SK-N-SH (cell line): ENCODE measurements around the gene LTB4R. TPM values are rescaled to one million over a fixed set of nuclear protein-coding genes. Genes with fewer than 3 reads are reported as not detected.

ENCODE experiments used
- CTCF ChIA-PET: fragments of 300-600, 350-600 bp; formaldehyde crosslinking; extraction: SDS; loops from one replicate; lab custom pipeline; 2021; lab: Yijun Ruan, JAX
- POLR2A ChIA-PET: fragments of 350-600 bp; sonication (Branson Sonifier 250); formaldehyde crosslinking; extraction: SDS; loops from one replicate; lab custom pipeline; 2020; ENCODE audit warnings: antibody characterized with exemption, inconsistent platforms; lab: Yijun Ruan, JAX
- DNase-seq: peaks from one replicate; pipeline ENCODE4 v3.0.0; 2012
- H2AFZ ChIP-seq: fragments of 200-600 bp; sonication (generic); 2 replicates; pipeline ENCODE4 v1.8.1; 2016; ENCODE audit warnings: antibody characterized with exemption, mild to moderate bottlenecking, low read depth
- H3F3A ChIP-seq: fragments of 200-600 bp; sonication (generic); replicated peaks from 2 replicates; pipeline ENCODE3; 2016; ENCODE audit warnings: antibody characterized with exemption, mild to moderate bottlenecking; ENCODE audit not compliant: insufficient read depth
- H3K27ac ChIP-seq, 2 experiments: fragments of 200-500 bp in 1 of 2; fragments of 200-600 bp in 1 of 2; sonication (Bioruptor generic) in 1 of 2; sonication (generic), shearing (Covaris generic) in 1 of 2; 2 replicates each; pipeline versions ENCODE4 v1.5.1 to v1.6.1; 2014 to 2016; ENCODE audit warnings: low read depth in 2 of 2, inconsistent platforms in 1 of 2, low read length in 1 of 2, mild to moderate bottlenecking in 1 of 2, mixed read lengths in 1 of 2
- H3K27me3 ChIP-seq: fragments of 200-600 bp; sonication (generic), shearing (Covaris generic); 2 replicates; pipeline ENCODE4 v1.6.1; 2016; ENCODE audit warnings: mixed run types; ENCODE audit not compliant: insufficient read depth
- H3K36me3 ChIP-seq, 2 experiments: fragments of 200-500 bp in 1 of 2; fragments of 200-600 bp in 1 of 2; sonication (Bioruptor generic) in 1 of 2; sonication (generic) in 1 of 2; replicated peaks in 1 of 2; 2 replicates each; pipeline versions ENCODE3 to v1.5.1; 2014 to 2016; ENCODE audit warnings: low read length in 1 of 2, mild to moderate bottlenecking in 1 of 2; ENCODE audit not compliant: insufficient read depth in 2 of 2, control insufficient read depth in 1 of 2
- H3K4me1 ChIP-seq, 2 experiments: fragments of 200-500 bp in 1 of 2; fragments of 200-600 bp in 1 of 2; sonication (Bioruptor generic) in 1 of 2; sonication (generic), shearing (Covaris generic) in 1 of 2; 2 replicates each; pipeline versions ENCODE4 v1.5.1 to v1.6.1; 2014 to 2016; ENCODE audit warnings: low read depth in 1 of 2, low read length in 1 of 2, mixed run types in 1 of 2; ENCODE audit not compliant: insufficient read depth in 2 of 2, control insufficient read depth in 1 of 2
- H3K4me2 ChIP-seq: fragments of 200-600 bp; sonication (generic), shearing (Covaris generic); 2 replicates; pipeline ENCODE4 v1.6.1; 2017; ENCODE audit warnings: mixed run types
- H3K4me3 ChIP-seq, 2 experiments: fragments of 200-500 bp in 1 of 2; fragments of 200-600 bp in 1 of 2; sonication (Bioruptor generic) in 1 of 2; sonication (generic), shearing (Covaris generic) in 1 of 2; 2 replicates each; pipeline versions ENCODE4 v1.5.1 to v1.8.1; 2014 to 2016; ENCODE audit warnings: low read depth in 2 of 2, inconsistent platforms in 1 of 2, low read length in 1 of 2, mild to moderate bottlenecking in 1 of 2, mixed read lengths in 1 of 2, moderate library complexity in 1 of 2
- H3K79me2 ChIP-seq: fragments of 200-600 bp; sonication (generic); 2 replicates; pipeline ENCODE4 v1.8.1; 2017; ENCODE audit warnings: mild to moderate bottlenecking; ENCODE audit not compliant: insufficient read depth
- H3K9ac ChIP-seq: fragments of 200-600 bp; sonication (generic); 2 replicates; pipeline ENCODE4 v1.6.1; 2017; ENCODE audit warnings: mixed run types
- H3K9me2 ChIP-seq: fragments of 200-600 bp; sonication (generic); 2 replicates; pipeline ENCODE4 v1.6.1; 2017; ENCODE audit warnings: mixed run types
- H3K9me3 ChIP-seq: fragments of 200-600 bp; sonication (generic); 2 replicates; pipeline ENCODE4 v1.6.1; 2017; ENCODE audit warnings: mixed run types, mild to moderate bottlenecking, moderate library complexity
- H4K20me1 ChIP-seq: fragments of 200-600 bp; sonication (generic); 2 replicates; pipeline ENCODE4 v1.6.1; 2017; ENCODE audit warnings: mild to moderate bottlenecking, mixed run types; ENCODE audit not compliant: insufficient read depth
- CTCF ChIP-seq: fragments of 200-600 bp; sonication (generic); IDR thresholded peaks from 2 replicates; pipeline ENCODE4 v1.6.1; 2017; ENCODE audit warnings: antibody characterized with exemption, mild to moderate bottlenecking, moderate library complexity
- EP300 ChIP-seq, 2 experiments: IDR thresholded peaks; 2 replicates each; pipeline versions ENCODE4 v1.4.0 to v1.6.1; 2012; ENCODE audit warnings: borderline replicate concordance in 1 of 2, low read depth in 1 of 2, low read length in 1 of 2
- FOXJ3 ChIP-seq: sonication (generic); formaldehyde crosslinking; IDR thresholded peaks from 2 replicates; pipeline ENCODE4 v1.5.1; 2020; ENCODE audit warnings: mild to moderate bottlenecking, missing genetic modification reagents
- FOXM1 ChIP-seq: IDR thresholded peaks from 2 replicates; pipeline ENCODE4 v1.4.0; 2012; ENCODE audit warnings: low read depth, mild to moderate bottlenecking
- GATA2 ChIP-seq: sonication (generic); formaldehyde crosslinking; IDR thresholded peaks from 2 replicates; pipeline ENCODE4 v1.5.0; 2020; ENCODE audit warnings: mild to moderate bottlenecking, missing genetic modification reagents
- JUND ChIP-seq: IDR thresholded peaks from 2 replicates; pipeline ENCODE4 v1.4.0; 2012
- MEF2A ChIP-seq: IDR thresholded peaks from 2 replicates; pipeline ENCODE4 v1.4.0; 2012; ENCODE audit warnings: low read depth, borderline replicate concordance
- NFIC ChIP-seq: IDR thresholded peaks from 2 replicates; pipeline ENCODE4 v1.4.0; 2012; ENCODE audit warnings: borderline replicate concordance
- NRF1 ChIP-seq: IDR thresholded peaks from 2 replicates; pipeline ENCODE4 v1.6.1; 2012; ENCODE audit warnings: low read depth, mild to moderate bottlenecking, low read length
- POLR2AphosphoS5 ChIP-seq: IDR thresholded peaks from 2 replicates; pipeline ENCODE4 v1.6.1; 2012; ENCODE audit warnings: low read depth, low read length
- RCOR1 ChIP-seq: fragments of 150-350 bp; IDR thresholded peaks from 2 replicates; pipeline ENCODE4 v1.6.1; 2017; ENCODE audit warnings: antibody characterized with exemption, low read length
- REST ChIP-seq: IDR thresholded peaks from 2 replicates; pipeline ENCODE4 v1.6.1; 2012; ENCODE audit warnings: mild to moderate bottlenecking, low read depth, low read length, moderate library complexity
- RFX5 ChIP-seq: IDR thresholded peaks from 2 replicates; pipeline ENCODE4 v1.6.1; 2012; ENCODE audit warnings: mild to moderate bottlenecking, improper control_type of control experiment, low read length
- RXRA ChIP-seq: IDR thresholded peaks from 2 replicates; pipeline ENCODE4 v1.4.0; 2012; ENCODE audit warnings: low read depth, mild to moderate bottlenecking, borderline replicate concordance
- SIN3A ChIP-seq: IDR thresholded peaks from 2 replicates; pipeline ENCODE4 v1.6.1; 2012; ENCODE audit warnings: low read depth, mild to moderate bottlenecking, low read length, moderate library complexity, borderline replicate concordance
- TCF12 ChIP-seq: IDR thresholded peaks from 2 replicates; pipeline ENCODE4 v1.4.0; 2012
- TEAD4 ChIP-seq: IDR thresholded peaks from 2 replicates; pipeline ENCODE4 v1.4.0; 2012; ENCODE audit warnings: mild to moderate bottlenecking, borderline replicate concordance; ENCODE audit not compliant: insufficient read depth
- WGBS: methylation state at CpG from one replicate; pipeline ENCODE4 v1.1.6; 2017; ENCODE audit warnings: low lambda C conversion rate; 5-methylcytosine and 5-hydroxymethylcytosine counted together
- polyA plus RNA-seq, 3 experiments: library from polyadenylated mRNA; depleted of rRNA; stranded (reverse); fragments of >200 nt; gene quantifications; 2 replicates each; pipeline ENCODE4 v1.2.3, GENCODE V29; 2012
- TF ChIP-seq, protein P1 (sequence below): IDR thresholded peaks from 2 replicates; pipeline ENCODE4; 2012
- TF ChIP-seq, protein P2 (sequence below): IDR thresholded peaks from 2 replicates; pipeline ENCODE4 v1.4.0; 2012; ENCODE audit warnings: low read depth, borderline replicate concordance
- TF ChIP-seq, protein P3 (sequence below): fragments of 150-350 bp; IDR thresholded peaks from 2 replicates; pipeline ENCODE4 v1.6.1; 2017; ENCODE audit warnings: antibody characterized with exemption, low read length, low read depth, borderline replicate concordance

The LTB4R gene
- polyA plus RNA-seq, 1 of the 3 experiments (the other 2 are of a cell fraction), result 11.9 TPM

GRCh38 chr14:24314377-24315193, 3.3 kb downstream of the LTB4R start:
- Histone ChIP-seq H3K27ac (no peak overlapping the region), H3K4me1 (peaks cover 0 to 8% of the 10 kb centered on the region in 2 experiments; a peak in 1 of 4 replicates), H3K4me2 (no peak overlapping the region), H4K20me1 (no peaks in the 10 kb centered on the region), H3F3A (peaks cover 10% of the 10 kb centered on the region), H3K4me3 (no peak overlapping the region), H3K36me3 (peaks cover 0 to 14% of the 10 kb centered on the region in 2 experiments), H3K27me3 (peaks cover 6% of the 10 kb centered on the region; the same call in 1 of the 2 replicates), H3K79me2 (no peaks in the 10 kb centered on the region), H2AFZ (no peak overlapping the region), H3K9ac (no peak overlapping the region), H3K9me3 (no peaks in the 10 kb centered on the region), H3K9me2 (no peaks in the 10 kb centered on the region)
- WGBS, result 81% methylated on average over 5 of the region's 5 CpGs
- CTCF ChIA-PET, result interaction anchor here (0.9 to 4.1 kb wide), 8 partner anchors 11 to 122 kb away, joined by 3 to 19 read pairs (median 4); partner anchors contain the start of gene TINF2
- POLR2A ChIA-PET, result interaction anchor here (0.6 to 1.1 kb wide), 2 partner anchors 64 to 173 kb away, joined by 3 read pairs; partner anchors contain the start of gene EMC9
- no peak for DNase-seq
- TF ChIP-seq RFX5 (no peak), TCF12 (no peak), FOXJ3 (CRISPR knock-in tag) (no peak), SIN3A (no peak), REST (no peak), RCOR1 (no peak), NFIC (no peak), JUND (no peak), NRF1 (no peak), POLR2AphosphoS5 (no peak), TEAD4 (no peak), GATA2 (CRISPR knock-in tag) (no peak), CTCF (no peak), RXRA (no peak), MEF2A (no peak), FOXM1 (no peak), EP300 (IDR thresholded peaks at IDR 0.05; ENCODE audit: borderline replicate concordance in 1 of 2, low read depth in 1 of 2, low read length in 1 of 2) (no peak)
- TF ChIP-seq, protein P1, sequence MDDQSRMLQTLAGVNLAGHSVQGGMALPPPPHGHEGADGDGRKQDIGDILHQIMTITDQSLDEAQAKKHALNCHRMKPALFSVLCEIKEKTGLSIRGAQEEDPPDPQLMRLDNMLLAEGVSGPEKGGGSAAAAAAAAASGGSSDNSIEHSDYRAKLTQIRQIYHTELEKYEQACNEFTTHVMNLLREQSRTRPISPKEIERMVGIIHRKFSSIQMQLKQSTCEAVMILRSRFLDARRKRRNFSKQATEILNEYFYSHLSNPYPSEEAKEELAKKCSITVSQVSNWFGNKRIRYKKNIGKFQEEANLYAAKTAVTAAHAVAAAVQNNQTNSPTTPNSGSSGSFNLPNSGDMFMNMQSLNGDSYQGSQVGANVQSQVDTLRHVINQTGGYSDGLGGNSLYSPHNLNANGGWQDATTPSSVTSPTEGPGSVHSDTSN, result no peak
- TF ChIP-seq, protein P2, sequence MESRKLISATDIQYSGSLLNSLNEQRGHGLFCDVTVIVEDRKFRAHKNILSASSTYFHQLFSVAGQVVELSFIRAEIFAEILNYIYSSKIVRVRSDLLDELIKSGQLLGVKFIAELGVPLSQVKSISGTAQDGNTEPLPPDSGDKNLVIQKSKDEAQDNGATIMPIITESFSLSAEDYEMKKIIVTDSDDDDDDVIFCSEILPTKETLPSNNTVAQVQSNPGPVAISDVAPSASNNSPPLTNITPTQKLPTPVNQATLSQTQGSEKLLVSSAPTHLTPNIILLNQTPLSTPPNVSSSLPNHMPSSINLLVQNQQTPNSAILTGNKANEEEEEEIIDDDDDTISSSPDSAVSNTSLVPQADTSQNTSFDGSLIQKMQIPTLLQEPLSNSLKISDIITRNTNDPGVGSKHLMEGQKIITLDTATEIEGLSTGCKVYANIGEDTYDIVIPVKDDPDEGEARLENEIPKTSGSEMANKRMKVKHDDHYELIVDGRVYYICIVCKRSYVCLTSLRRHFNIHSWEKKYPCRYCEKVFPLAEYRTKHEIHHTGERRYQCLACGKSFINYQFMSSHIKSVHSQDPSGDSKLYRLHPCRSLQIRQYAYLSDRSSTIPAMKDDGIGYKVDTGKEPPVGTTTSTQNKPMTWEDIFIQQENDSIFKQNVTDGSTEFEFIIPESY, result no peak
- TF ChIP-seq, protein P3, sequence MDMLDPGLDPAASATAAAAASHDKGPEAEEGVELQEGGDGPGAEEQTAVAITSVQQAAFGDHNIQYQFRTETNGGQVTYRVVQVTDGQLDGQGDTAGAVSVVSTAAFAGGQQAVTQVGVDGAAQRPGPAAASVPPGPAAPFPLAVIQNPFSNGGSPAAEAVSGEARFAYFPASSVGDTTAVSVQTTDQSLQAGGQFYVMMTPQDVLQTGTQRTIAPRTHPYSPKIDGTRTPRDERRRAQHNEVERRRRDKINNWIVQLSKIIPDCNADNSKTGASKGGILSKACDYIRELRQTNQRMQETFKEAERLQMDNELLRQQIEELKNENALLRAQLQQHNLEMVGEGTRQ, result no peak
- TF ChIP-seq, all 33 proteins: peak for 0
